Natural killer cell (primary cell): ENCODE data around the gene POLR3K. TPM values are rescaled to one million over a fixed set of nuclear protein-coding genes. Genes with fewer than 3 reads are reported as not detected.
A peak's percentile ranks its signal among the peaks of the same experiment; 100 is the strongest.

Experiments used
- ATAC-seq, 3 donors: fragments of 150-1000 bp in 2 of 3; fragments of 200-7000 bp in 1 of 3; cut with Tn5 transposase; 1 replicate in 1 of 3; 2 replicates in 2 of 3; pipeline ENCODE4 v1.10.0; 2021; ENCODE audit warnings: mild to moderate bottlenecking in 2 of 3, moderate library complexity in 2 of 3
- DNase-seq, 2 donors: peaks; one replicate each; pipeline versions ENCODE4 v3.0.0 to v3.0.0-alpha.2; 2013 to 2021; ENCODE audit warnings: mixed read lengths in 1 of 2
- H3K27ac ChIP-seq: one replicate; pipeline ENCODE4 v1.5.1; 2013; ENCODE audit warnings: mild to moderate bottlenecking, low read length
- H3K27me3 ChIP-seq: one replicate; pipeline ENCODE4 v1.6.1; 2013; ENCODE audit warnings: low read length; ENCODE audit not compliant: control insufficient read depth, insufficient read depth
- H3K36me3 ChIP-seq: one replicate; pipeline ENCODE4 v1.6.1; 2013; ENCODE audit warnings: low read length; ENCODE audit not compliant: control insufficient read depth, insufficient read depth
- H3K4me1 ChIP-seq: one replicate; pipeline ENCODE4 v1.6.1; 2013; ENCODE audit warnings: low read length; ENCODE audit not compliant: control insufficient read depth, insufficient read depth
- H3K4me3 ChIP-seq: one replicate; pipeline ENCODE4 v1.5.1; 2013; ENCODE audit warnings: low read length
- H3K9me3 ChIP-seq: one replicate; pipeline ENCODE4 v1.6.1; 2013; ENCODE audit warnings: low read length; ENCODE audit not compliant: control insufficient read depth, insufficient read depth
- H3K27ac Mint-ChIP-seq, 2 donors: one replicate each; pipeline ENCODE4 v1.8.0; 2022; ENCODE audit warnings: mild to moderate bottlenecking in 2 of 2, mixed read lengths in 2 of 2, moderate library complexity in 1 of 2
- H3K27me3 Mint-ChIP-seq, 2 donors: one replicate each; pipeline ENCODE4 v1.8.0; 2022; ENCODE audit warnings: low read depth in 2 of 2, mixed read lengths in 2 of 2
- H3K36me3 Mint-ChIP-seq: one replicate; pipeline ENCODE4 v1.8.0; 2022; ENCODE audit warnings: mixed read lengths
- H3K4me1 Mint-ChIP-seq, 2 donors: one replicate each; pipeline ENCODE4 v1.8.0; 2022; ENCODE audit warnings: mixed read lengths in 2 of 2
- H3K4me3 Mint-ChIP-seq: one replicate; pipeline ENCODE4 v1.8.0; 2022; ENCODE audit warnings: mild to moderate bottlenecking, moderate library complexity, mixed read lengths
- H3K9me3 Mint-ChIP-seq, 2 donors: one replicate each; pipeline ENCODE4 v1.8.0; 2022; ENCODE audit warnings: mixed read lengths in 2 of 2
- WGBS: methylation state at CpG from one replicate; pipeline ENCODE4 v1.1.7; 2013; ENCODE audit warnings: missing lambda C conversion rate; ENCODE audit not compliant: insufficient coverage; 5-methylcytosine and 5-hydroxymethylcytosine counted together
- intact Hi-C: fragments of 100-400 bp; cut with micrococcal nuclease; formaldehyde crosslinking; loops from one replicate; pipeline ENCODE4 v1.14.2; 2022
- total RNA-seq, 4 donors: library from RNA; stranded (reverse); fragments of 120-200 nt in 1 of 4; gene quantifications; one replicate each; pipeline versions ENCODE4 v1.2.3 to v1.2.4, GENCODE V29; 2013 to 2022
- TF ChIP-seq, protein P1 (sequence below): fragments of 200-600 bp; IDR thresholded peaks from one replicate; pipeline ENCODE4 v1.8.0; 2022; ENCODE audit warnings: antibody characterized with exemption

The POLR3K gene
- total RNA-seq, result 10 to 100 TPM; 10.6 to 14.6 (median 11.3) TPM
- 7.4 TPM for total RNA-seq (2013)

DNA sequence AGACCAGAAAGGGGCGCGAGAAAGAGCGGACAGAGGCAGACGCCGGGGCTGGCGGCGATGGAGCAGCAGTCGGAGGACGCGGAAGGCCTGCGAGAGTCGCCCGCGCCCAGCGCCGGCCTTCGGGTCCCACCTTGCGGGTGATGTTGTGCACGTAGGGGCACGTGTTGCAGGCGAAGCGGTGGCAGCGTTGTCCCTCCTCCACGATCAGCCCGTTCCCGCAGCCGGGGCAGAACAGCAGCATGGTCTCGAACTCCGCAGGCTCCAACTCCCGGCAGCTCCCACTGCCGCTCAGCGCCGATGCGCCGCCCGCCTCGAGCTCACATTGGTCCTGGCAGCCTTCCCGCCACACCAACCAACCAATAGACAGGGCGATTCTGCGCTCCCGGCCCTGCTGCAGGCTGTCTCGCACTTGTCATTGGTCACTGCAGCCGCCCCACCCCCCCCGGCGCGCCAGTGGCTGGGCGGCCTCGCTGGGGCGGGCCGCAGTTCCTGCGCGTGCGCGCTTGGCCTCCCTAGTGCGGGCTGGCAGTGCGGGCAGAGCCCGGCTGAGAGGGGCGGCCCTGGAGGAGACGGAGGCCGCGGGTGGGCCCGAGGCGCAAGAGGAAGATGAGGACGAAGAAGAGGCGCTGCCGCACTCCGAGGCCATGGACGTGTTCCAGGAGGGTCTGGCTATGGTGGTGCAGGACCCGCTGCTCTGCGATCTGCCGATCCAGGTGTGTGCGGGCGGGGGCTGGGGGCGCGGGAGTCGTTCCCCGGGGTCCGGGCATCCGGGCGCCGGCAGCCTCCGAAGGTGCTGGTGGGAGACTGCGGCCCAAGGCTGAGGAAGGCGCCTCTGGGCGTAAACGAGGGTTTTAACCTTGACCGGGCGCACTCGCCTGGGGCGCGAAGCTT, at the start of gene POLR3K, which contains the start of gene SNRNP25:
TSS of gene POLR3K (minus strand) at position 263 of the 891 bp plus-strand sequence. CDS start at position 241, 22 bp downstream.
TSS of gene SNRNP25 (plus strand) at position 483 of the 891 bp plus-strand sequence. CDS start at position 672, 189 bp downstream.
- peak within 1 kb of the TSS; percentile 50 for H3K27ac ChIP-seq
- H3K4me1 ChIP-seq, result peaks cover 18% of the 10 kb centered on the region
- TF ChIP-seq, protein P1, sequence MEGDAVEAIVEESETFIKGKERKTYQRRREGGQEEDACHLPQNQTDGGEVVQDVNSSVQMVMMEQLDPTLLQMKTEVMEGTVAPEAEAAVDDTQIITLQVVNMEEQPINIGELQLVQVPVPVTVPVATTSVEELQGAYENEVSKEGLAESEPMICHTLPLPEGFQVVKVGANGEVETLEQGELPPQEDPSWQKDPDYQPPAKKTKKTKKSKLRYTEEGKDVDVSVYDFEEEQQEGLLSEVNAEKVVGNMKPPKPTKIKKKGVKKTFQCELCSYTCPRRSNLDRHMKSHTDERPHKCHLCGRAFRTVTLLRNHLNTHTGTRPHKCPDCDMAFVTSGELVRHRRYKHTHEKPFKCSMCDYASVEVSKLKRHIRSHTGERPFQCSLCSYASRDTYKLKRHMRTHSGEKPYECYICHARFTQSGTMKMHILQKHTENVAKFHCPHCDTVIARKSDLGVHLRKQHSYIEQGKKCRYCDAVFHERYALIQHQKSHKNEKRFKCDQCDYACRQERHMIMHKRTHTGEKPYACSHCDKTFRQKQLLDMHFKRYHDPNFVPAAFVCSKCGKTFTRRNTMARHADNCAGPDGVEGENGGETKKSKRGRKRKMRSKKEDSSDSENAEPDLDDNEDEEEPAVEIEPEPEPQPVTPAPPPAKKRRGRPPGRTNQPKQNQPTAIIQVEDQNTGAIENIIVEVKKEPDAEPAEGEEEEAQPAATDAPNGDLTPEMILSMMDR, result no peak
- intact Hi-C loops, result no loop called here
- no peaks in the 10 kb centered on the region for H3K27me3 ChIP-seq
- H3K36me3 ChIP-seq, result peaks cover 14% of the 10 kb centered on the region
- ATAC-seq (peak; percentile 95 to 99 (median 97)), DNase-seq (peak; percentile 95 to 97)
- under 1% methylated on average over 91 of the region's 91 CpGs for WGBS
- Mint-ChIP-seq H3K36me3 (no peaks in the 10 kb centered on the region), H3K27ac (peak within 1 kb of the TSS; percentile 92 to 94), H3K4me3 (peak within 1 kb of the TSS; percentile 99), H3K4me1 (peaks cover 18 to 34% of the 10 kb centered on the region in 2 donors), H3K9me3 (no peaks in the 10 kb centered on the region), H3K27me3 (no peaks in the 10 kb centered on the region)
- H3K9me3 ChIP-seq, result no peaks in the 10 kb centered on the region
- H3K4me3 ChIP-seq, result peak within 1 kb of the TSS; percentile 88

GRCh38 chr16:102060-102855, 48.9 kb upstream of the POLR3K start:
- Histone ChIP-seq H3K27ac (no peak overlapping the region), H3K4me3 (no peak overlapping the region), H3K9me3 (no peaks in the 10 kb centered on the region), H3K4me1 (peaks cover 3% of the 10 kb centered on the region), H3K27me3 (no peaks in the 10 kb centered on the region), H3K36me3 (peaks cover 22% of the 10 kb centered on the region)
- WGBS, result 95% methylated on average over 19 of the region's 19 CpGs
- Mint-ChIP-seq H3K27me3 (no peaks in the 10 kb centered on the region), H3K4me1 (peaks cover 0 to 18% of the 10 kb centered on the region in 2 donors), H3K36me3 (no peaks in the 10 kb centered on the region), H3K9me3 (no peaks in the 10 kb centered on the region), H3K27ac (peak overlapping the region in 1 of 2 donors; percentile 38), H3K4me3 (no peak overlapping the region)
- ATAC-seq, result no peak
- no peak for DNase-seq
- intact Hi-C loops, result no loop called here
- TF ChIP-seq, protein P1, result no peak

- no peak overlapping the region for H3K27ac ChIP-seq
- 91% methylated on average over 6 of the region's 6 CpGs for WGBS
- peaks cover 0 to 18% of the 10 kb centered on the region in 2 donors for H3K4me1 Mint-ChIP-seq
- DNase-seq, result no peak
- H3K9me3 ChIP-seq, result no peaks in the 10 kb centered on the region
- intact Hi-C loops, result no loop called here
- H3K36me3 ChIP-seq, result peaks cover 22% of the 10 kb centered on the region
- H3K9me3 Mint-ChIP-seq, result no peaks in the 10 kb centered on the region
- H3K27ac Mint-ChIP-seq, result no peak overlapping the region
- no peaks in the 10 kb centered on the region for H3K27me3 Mint-ChIP-seq
- H3K4me3 Mint-ChIP-seq, result no peak overlapping the region
- H3K4me3 ChIP-seq, result no peak overlapping the region
- ATAC-seq, result no peak
- TF ChIP-seq, protein P1, result no peak
- no peaks in the 10 kb centered on the region for H3K27me3 ChIP-seq
- peaks cover 8% of the 10 kb centered on the region for H3K4me1 ChIP-seq
- no peaks in the 10 kb centered on the region for H3K36me3 Mint-ChIP-seq
Measured at GRCh38 chr16:101586-101985, 48.2 kb upstream of the POLR3K start.
